Stimulated activated naive CD8-positive, alpha-beta T cell treated with anti-CD3 and anti-CD28 coated beads, Interleukin-15, amount 100 ng/mL, for 72 hours (primary cell): ENCODE results near the gene CDK5RAP3.
A peak's percentile ranks its signal among the peaks of the same experiment; 100 is the strongest.

Experiments used
- ATAC-seq: fragments of 150-1000 bp; cut with Tn5 transposase; 2 replicates; pipeline ENCODE4 v1.10.0; 2021; ENCODE audit warnings: mild to moderate bottlenecking, moderate library complexity
- DNase-seq, 2 donors: peaks; one replicate each; pipeline ENCODE4 v3.0.0; 2021 to 2022
- H3K27ac Mint-ChIP-seq, 2 donors: one replicate each; pipeline ENCODE4 v1.8.0; 2022; ENCODE audit warnings: mild to moderate bottlenecking in 2 of 2, mixed read lengths in 2 of 2, moderate library complexity in 2 of 2
- H3K27me3 Mint-ChIP-seq: one replicate; pipeline ENCODE4 v1.8.0; 2022; ENCODE audit warnings: mixed read lengths
- H3K4me1 Mint-ChIP-seq: one replicate; pipeline ENCODE4 v1.8.0; 2022; ENCODE audit warnings: mild to moderate bottlenecking, mixed read lengths
- H3K4me3 Mint-ChIP-seq, 2 donors: one replicate each; pipeline ENCODE4 v1.8.0; 2022; ENCODE audit warnings: mild to moderate bottlenecking in 2 of 2, mixed read lengths in 2 of 2, moderate library complexity in 1 of 2
- H3K9me3 Mint-ChIP-seq, 2 donors: one replicate each; pipeline ENCODE4 v1.8.0; 2022; ENCODE audit warnings: mixed read lengths in 2 of 2

CDK5RAP3 gene

DNA sequence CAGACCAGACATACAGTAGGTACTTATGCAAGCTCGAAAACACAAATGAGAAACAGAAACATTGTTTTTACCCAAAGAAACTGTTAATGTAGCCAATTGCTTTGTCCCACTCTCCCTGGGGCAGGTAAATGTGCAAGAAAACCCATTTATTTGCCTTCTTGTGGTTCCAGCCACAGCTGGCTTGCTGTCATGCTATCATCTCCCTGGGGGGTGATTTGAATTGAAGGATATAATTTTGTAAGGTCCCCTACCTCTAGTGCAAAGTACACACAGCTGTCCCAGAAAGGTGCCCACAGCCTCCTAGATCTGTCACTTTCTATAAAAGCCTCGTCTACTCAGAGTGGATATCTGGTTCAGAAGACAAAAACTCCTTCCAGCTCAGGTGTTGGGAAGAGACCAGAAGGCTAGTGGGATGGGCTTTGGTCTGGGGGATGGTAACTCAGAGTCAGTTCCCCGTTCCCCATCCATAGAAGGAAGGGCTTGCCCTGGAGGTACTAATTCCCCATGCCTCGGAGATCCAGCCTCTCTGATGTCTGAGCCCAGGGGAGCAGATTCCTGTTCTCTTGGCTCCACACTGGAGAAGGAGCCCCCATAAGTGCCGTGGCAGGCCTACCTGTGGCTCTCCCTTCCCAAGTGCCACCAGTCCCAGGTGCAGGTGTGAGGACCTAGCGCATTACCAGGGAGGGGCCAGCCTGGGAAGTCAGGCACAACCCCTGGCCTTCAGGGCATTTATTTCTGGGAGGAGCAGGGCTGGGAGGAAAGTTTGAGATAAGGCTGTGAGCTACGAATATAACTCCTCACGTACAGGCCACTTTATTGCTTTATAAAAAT lies 10.9 kb upstream of the CDK5RAP3 start:
- Mint-ChIP-seq H3K27me3 (no peaks in the 10 kb centered on the region), H3K4me1 (no peaks in the 10 kb centered on the region), H3K4me3 (no peak overlapping the region), H3K9me3 (no peaks in the 10 kb centered on the region), H3K27ac (no peak overlapping the region)
- DNase-seq (no peak), ATAC-seq (no peak)

DNA sequence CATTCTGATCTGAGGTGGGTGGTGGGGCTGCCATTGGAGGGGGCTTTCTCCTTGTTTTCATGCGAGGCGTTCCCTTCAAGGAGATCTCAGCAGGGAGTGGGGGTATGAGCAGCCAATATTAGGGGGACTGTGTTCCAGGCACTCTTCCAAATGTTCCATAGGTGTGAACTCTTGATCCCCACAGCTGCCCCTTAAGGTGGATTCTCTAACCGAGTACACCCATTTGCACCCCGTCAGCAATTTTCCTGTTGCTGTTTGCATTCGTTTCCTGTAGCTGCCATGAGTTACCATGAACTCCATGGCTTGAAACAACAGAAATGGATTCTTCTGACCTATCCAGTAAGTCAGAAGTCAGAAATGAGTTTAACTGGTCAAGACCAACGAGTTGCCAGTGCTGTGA lies 9.5 kb upstream of the CDK5RAP3 start:
- no peak overlapping the region for H3K27ac Mint-ChIP-seq
- H3K4me1 Mint-ChIP-seq, result no peaks in the 10 kb centered on the region
- H3K4me3 Mint-ChIP-seq, result no peak overlapping the region
- H3K9me3 Mint-ChIP-seq, result no peaks in the 10 kb centered on the region
- no peaks in the 10 kb centered on the region for H3K27me3 Mint-ChIP-seq
- ATAC-seq (no peak), DNase-seq (no peak)

DNA sequence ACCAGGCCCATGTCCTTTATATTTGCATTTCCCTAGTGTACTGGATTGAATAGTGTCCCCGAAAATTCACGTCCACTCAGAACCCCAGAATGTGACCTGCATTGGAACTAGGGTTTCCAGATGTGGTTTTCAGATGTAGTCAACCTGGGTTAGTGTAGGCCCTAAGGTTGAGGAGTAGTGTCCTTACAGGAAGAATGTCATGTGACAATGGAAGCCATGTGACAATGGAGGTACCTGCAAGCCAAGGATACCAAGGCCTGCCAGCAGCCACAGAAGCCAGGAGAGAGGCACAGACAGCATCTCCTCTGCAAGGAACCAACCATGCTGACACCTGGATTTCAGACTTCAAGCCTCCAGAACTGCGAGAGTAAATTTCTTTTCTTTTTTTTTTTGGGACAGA lies 8.0 kb upstream of the CDK5RAP3 start:
- ATAC-seq, result no peak
- no peaks in the 10 kb centered on the region for H3K4me1 Mint-ChIP-seq
- no peaks in the 10 kb centered on the region for H3K27me3 Mint-ChIP-seq

DNA sequence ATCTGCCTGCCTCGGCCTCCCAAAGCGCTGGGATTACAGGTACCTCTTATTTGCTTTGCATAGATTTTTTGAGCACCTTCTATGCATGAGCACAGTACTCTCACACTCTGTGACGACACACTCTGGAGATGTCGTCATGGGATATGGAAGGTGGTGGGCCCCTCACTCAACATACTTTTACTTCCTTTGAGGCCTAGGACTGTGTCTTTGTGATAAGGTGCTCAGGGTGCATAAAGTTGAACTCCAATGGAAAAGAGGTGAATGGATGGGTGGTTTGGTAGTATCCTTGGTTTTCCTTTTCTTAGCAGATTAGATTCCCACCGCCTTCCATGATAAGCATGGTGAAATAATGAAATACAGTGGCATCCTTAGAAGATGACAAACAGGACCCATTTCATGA lies 6.1 kb upstream of the CDK5RAP3 start:
- Mint-ChIP-seq H3K27ac (no peak overlapping the region), H3K4me1 (peaks cover 4% of the 10 kb centered on the region), H3K27me3 (no peaks in the 10 kb centered on the region), H3K9me3 (no peaks in the 10 kb centered on the region), H3K4me3 (no peak overlapping the region)
- ATAC-seq (no peak), DNase-seq (no peak)

More for the DNA sequence above, 8.0 kb upstream of the CDK5RAP3 start:
- Mint-ChIP-seq H3K4me3 (no peak overlapping the region), H3K27ac (no peak overlapping the region), H3K9me3 (no peaks in the 10 kb centered on the region)
- no peak for DNase-seq

DNA sequence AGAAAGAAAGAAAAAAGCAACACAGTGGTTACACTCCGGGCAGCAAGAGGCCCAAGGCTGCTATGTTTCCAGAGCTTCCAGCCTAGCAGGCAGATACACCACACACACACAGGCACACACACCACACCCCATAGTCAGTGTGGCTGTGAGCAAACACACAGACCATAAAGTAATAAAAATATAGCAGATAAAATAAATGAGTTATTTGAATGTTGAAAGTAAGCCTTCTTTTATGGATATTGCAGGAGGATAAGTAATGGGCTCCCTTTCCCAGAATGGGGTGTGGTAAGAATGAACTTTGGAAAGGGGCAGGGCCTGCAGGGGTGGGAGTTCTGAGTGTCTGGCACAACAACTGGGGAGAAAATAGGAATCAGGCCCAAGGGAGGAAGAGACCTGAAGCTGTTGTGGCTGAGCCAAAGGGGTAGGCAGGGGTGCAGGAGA lies 4.8 kb upstream of the CDK5RAP3 start:
- Mint-ChIP-seq H3K4me1 (peaks cover 12% of the 10 kb centered on the region), H3K9me3 (no peaks in the 10 kb centered on the region), H3K27me3 (no peaks in the 10 kb centered on the region), H3K4me3 (no peak overlapping the region), H3K27ac (no peak overlapping the region)
- ATAC-seq (no peak), DNase-seq (no peak)

DNA sequence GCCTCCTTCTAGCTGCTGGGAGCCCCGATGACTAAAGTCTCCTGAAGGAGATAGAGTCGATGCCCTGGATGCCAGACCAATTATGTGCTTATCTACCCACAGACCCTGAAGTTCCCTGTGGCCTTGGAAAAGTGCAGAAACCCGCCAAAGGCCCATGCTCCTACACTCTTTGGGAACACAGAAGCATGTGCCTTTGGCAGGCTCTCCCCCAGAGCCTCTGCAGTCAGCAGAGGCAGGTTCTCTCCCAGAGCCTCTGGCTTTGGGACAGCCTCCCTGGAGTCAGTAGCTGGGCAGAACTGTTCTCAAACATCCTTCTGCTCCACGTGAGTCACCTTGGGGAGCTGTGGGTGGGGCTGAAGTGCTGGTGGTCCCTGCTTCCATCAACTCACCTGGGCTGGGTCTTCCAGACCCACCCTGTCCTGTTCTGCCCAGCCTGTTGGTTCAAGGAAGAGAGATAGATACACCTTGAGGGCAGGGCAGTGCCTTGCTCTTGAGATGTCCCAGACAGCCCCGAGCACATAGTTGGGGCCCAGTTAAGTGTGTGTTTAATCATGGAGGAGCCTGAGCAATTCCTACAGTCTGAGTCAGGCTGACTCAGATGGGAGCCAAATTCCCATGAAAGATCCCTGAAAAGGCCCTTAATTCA lies 3.2 kb upstream of the CDK5RAP3 start:
- ATAC-seq, result no peak
- Mint-ChIP-seq H3K27ac (peak overlapping the region; percentile 12 to 26), H3K27me3 (no peaks in the 10 kb centered on the region), H3K4me3 (no peak overlapping the region), H3K4me1 (peaks cover 27% of the 10 kb centered on the region), H3K9me3 (no peaks in the 10 kb centered on the region)
- no peak for DNase-seq

DNA sequence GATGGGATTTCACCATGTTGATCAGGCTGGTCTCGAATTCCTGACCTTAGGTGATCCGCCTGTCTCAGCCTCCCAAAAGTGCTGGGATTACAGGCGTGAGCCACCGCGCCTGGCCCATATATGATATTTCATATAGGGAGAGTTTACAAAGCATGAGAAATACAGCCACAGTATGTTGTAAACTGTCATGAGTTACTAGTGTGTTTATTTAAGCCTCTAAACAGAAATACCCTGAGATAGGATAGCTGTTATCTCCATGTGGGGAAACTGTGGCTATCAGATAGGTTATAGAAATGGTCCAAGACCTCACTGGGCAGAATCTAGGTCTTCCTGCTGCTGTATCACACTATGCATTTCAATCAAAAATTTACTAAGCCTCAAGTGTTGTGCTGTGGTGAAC lies 2.1 kb upstream of the CDK5RAP3 start:
- Mint-ChIP-seq H3K27me3 (no peaks in the 10 kb centered on the region), H3K4me1 (peaks cover 32% of the 10 kb centered on the region), H3K4me3 (no peak overlapping the region), H3K9me3 (no peaks in the 10 kb centered on the region), H3K27ac (no peak overlapping the region)
- ATAC-seq (no peak), DNase-seq (no peak)

DNA sequence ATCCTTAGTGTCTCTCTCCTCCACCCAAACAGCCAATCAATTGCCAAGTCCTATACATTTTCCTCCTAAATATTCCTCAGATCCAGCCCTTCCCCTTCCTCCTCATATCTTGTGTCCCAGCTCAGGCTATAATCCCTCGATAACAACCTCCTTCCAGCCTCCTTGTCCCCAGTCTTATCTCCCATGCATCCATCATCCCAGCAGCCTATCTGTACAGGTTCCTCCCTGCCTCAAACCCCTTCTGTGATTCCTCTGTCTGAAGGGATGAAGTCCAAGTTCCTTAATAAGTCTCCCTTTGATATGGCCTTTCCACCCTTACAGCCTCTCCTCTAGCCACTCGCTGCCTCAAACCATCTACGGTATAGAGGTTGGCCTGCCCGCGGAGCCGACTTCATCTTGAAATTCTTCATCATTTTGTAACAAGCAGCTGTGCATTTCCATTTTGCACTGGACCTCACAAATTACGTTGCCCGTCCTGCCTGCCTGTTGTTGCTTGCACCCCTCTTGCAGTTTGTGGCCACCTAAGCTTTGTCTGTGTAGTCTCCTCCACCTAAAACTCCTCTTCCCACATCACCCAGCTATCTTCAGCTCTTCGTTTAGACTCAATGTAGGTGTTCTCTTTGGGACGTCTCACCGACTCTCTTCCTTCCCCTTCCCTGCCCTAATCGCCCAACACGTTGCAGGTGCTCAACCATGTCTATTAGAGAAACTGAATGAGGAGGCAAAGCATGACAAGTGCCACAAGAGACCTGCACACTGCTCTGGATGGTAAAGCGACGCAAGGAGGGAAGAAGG lies 786 bp upstream of the CDK5RAP3 start:
- Mint-ChIP-seq H3K27me3 (no peaks in the 10 kb centered on the region), H3K4me1 (peaks cover 37% of the 10 kb centered on the region), H3K9me3 (no peaks in the 10 kb centered on the region), H3K27ac (peak overlapping the region; percentile 57 to 69), H3K4me3 (peak overlapping the region; percentile 82 to 87)
- ATAC-seq (no peak), DNase-seq (no peak)

DNA sequence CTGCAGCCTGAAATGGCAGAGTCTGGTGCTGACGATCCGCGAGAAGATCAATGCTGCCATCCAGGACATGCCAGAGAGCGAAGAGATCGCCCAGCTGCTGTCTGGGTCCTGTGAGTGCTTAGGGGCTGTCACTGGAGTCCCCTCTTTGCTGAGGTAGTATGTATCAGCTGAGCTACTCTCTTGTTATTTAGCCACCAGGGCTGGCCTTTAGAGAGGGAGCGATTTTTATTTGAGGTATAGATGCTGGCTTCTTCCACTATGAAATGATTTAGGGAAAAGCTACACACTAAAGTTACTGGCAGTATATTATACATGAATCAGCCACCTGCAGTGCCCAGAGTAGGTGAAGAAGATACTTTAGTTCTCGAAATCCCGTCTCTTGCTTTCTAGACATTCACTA lies 2.6 kb downstream of the CDK5RAP3 start:
- H3K27me3 Mint-ChIP-seq, result no peaks in the 10 kb centered on the region
- no peak overlapping the region for H3K27ac Mint-ChIP-seq
- no peak overlapping the region for H3K4me3 Mint-ChIP-seq
- peaks cover 37% of the 10 kb centered on the region for H3K4me1 Mint-ChIP-seq
- no peak for DNase-seq
- ATAC-seq, result no peak
- no peaks in the 10 kb centered on the region for H3K9me3 Mint-ChIP-seq

DNA sequence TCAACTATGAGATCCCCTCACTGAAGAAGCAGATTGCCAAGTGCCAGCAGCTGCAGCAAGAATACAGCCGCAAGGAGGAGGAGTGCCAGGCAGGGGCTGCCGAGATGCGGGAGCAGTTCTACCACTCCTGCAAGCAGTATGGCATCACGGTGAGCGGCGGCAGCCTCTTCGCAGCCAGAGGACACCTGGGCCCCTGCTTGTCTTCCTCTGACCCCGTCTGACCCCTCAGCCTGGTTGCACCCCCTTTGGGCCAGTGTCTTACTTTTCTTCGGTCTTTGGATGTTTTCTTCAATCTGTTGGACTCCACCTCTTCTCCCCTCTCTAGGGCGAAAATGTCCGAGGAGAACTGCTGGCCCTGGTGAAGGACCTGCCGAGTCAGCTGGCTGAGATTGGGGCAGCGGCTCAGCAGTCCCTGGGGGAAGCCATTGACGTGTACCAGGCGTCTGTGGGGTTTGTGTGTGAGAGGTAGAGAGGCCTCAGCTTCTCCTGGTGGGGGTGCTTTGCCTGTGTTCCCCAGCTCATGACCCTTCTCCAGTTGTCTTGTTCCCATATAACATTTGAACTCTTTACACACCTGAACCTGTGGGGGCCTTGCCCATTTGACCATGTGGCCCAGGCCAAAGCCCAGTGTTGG lies 4.4 kb downstream of the CDK5RAP3 start:
- Mint-ChIP-seq H3K27me3 (no peaks in the 10 kb centered on the region), H3K9me3 (no peaks in the 10 kb centered on the region), H3K4me3 (no peak overlapping the region), H3K4me1 (peaks cover 30% of the 10 kb centered on the region), H3K27ac (no peak overlapping the region)
- ATAC-seq (no peak), DNase-seq (no peak)

DNA sequence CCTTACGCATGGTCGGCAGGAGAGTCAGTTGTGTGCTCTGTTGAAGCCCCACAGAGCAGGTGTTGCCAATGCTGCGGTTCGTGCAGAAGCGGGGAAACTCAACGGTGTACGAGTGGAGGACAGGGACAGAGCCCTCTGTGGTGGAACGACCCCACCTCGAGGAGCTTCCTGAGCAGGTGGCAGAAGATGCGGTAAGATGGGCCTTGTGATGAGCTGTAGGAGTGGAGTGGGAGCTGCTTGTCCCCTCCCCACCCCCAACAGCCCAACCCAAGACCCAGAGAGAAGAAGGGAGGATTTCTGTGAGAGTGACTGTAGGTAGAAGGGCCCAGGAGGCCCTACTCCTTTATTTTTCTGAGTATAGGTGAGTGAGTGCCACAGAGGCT lies 4.9 kb downstream of the CDK5RAP3 start:
- H3K4me3 Mint-ChIP-seq, result no peak overlapping the region
- no peak for ATAC-seq
- H3K27me3 Mint-ChIP-seq, result no peaks in the 10 kb centered on the region
- no peaks in the 10 kb centered on the region for H3K9me3 Mint-ChIP-seq
- no peak overlapping the region for H3K27ac Mint-ChIP-seq
- DNase-seq, result no peak
- H3K4me1 Mint-ChIP-seq, result peaks cover 31% of the 10 kb centered on the region

DNA sequence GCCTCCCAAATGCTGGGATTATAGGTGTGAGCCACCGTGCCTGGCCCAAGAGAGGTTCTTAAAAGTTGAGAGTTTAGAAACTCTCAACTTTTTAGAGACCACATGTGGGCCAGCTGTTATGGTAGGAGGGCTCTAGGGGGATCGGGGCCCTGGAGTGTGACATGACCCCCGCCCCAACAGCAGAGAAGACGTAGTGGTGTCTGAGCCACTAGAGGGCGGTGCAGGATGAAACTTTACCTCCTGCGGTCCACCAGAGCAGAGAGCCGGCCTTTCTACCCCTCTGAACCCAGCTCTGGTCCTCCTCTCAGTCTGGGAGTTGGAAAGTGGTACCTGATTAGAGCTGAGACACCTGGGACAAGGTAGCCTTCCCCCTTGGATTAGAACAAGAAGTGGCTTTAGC lies 7.4 kb downstream of the CDK5RAP3 start:
- H3K27me3 Mint-ChIP-seq, result no peaks in the 10 kb centered on the region
- no peak overlapping the region for H3K27ac Mint-ChIP-seq
- no peak overlapping the region for H3K4me3 Mint-ChIP-seq
- DNase-seq (peak; percentile 33 to 42), ATAC-seq (peak; percentile 84)
- no peaks in the 10 kb centered on the region for H3K9me3 Mint-ChIP-seq
- peaks cover 23% of the 10 kb centered on the region for H3K4me1 Mint-ChIP-seq

DNA sequence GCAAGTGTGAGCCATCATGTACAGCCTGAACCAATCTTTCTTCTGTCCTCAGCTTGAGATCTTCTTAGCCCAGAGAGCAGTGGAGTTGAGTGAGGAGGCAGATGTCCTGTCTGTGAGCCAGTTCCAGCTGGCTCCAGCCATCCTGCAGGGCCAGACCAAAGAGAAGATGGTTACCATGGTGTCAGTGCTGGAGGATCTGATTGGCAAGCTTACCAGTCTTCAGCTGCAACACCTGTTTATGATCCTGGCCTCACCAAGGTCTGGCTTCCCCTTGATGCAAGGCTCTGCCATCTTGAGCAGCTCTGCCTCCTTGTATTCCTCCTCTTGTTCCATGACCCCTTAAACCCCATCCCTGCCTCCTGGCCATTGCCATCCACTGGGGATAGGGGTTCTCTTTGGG lies 9.6 kb downstream of the CDK5RAP3 start:
- no peak for ATAC-seq
- Mint-ChIP-seq H3K27me3 (no peaks in the 10 kb centered on the region), H3K27ac (peak overlapping the region in 1 of 2 donors; percentile 63), H3K9me3 (no peaks in the 10 kb centered on the region), H3K4me1 (peaks cover 15% of the 10 kb centered on the region), H3K4me3 (no peak overlapping the region)
- no peak for DNase-seq

DNA sequence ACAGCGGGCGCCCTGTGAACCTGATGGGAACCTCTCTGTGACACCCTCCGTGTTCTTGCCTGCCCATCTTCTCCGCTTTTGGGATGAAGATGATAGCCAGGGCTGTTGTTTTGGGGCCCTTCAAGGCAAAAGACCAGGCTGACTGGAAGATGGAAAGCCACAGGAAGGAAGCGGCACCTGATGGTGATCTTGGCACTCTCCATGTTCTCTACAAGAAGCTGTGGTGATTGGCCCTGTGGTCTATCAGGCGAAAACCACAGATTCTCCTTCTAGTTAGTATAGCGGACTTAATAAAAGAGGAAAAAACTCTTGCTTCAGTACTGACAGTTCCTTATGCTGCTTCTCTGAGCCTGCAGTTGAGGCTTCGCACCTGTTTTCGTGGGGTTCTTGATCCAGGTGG lies 10.5 kb downstream of the CDK5RAP3 start:
- H3K27ac Mint-ChIP-seq, result no peak overlapping the region
- H3K9me3 Mint-ChIP-seq, result no peaks in the 10 kb centered on the region
- peaks cover 15% of the 10 kb centered on the region for H3K4me1 Mint-ChIP-seq
- H3K4me3 Mint-ChIP-seq, result no peak overlapping the region
- no peak for DNase-seq
- ATAC-seq, result no peak
- H3K27me3 Mint-ChIP-seq, result no peaks in the 10 kb centered on the region

DNA sequence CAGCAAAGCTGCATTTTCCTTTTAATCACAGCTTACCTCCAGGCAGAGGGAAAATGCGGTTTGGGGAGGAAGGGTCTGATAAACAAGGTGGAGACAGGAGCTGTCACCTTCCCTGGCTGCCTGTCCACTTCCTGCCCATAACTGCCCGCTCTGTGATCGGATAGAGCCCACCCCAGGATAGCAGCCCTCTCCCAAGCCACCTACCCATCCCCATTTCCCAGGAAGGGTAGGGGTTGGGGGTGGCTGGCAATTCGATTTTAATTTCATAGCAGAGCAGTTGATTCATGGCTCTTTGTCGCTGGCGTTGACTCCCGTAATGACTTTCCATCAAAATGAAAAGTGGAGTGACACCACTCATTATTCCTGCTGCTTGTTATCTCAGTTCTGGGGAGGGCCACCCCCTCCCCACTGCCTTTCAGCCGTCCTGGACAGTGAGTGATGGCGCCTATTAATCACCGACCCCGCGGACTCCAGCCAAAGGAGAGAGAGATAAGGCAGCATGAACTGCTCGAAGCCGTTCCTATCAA lies 11.2 kb downstream of the CDK5RAP3 start:
- no peaks in the 10 kb centered on the region for H3K9me3 Mint-ChIP-seq
- ATAC-seq (no peak), DNase-seq (no peak)
- H3K27ac Mint-ChIP-seq, result peak overlapping the region in 1 of 2 donors; percentile 12
- H3K4me1 Mint-ChIP-seq, result peaks cover 15% of the 10 kb centered on the region
- H3K27me3 Mint-ChIP-seq, result no peaks in the 10 kb centered on the region
- no peak overlapping the region for H3K4me3 Mint-ChIP-seq
